Measurements from ENCODE around the gene EVA1B. TPM values are rescaled to one million over a fixed set of nuclear protein-coding genes. Genes with fewer than 3 reads are reported as not detected.

Gene EVA1B
- total and polyA plus RNA-seq, 8 donors: 8.3 to 67.2 (median 29.8) TPM; not detected in 1

GRCh38 chr1:36330940-36331339 lies 7.5 kb upstream of the EVA1B start:
- TF ChIP-seq, protein P1, sequence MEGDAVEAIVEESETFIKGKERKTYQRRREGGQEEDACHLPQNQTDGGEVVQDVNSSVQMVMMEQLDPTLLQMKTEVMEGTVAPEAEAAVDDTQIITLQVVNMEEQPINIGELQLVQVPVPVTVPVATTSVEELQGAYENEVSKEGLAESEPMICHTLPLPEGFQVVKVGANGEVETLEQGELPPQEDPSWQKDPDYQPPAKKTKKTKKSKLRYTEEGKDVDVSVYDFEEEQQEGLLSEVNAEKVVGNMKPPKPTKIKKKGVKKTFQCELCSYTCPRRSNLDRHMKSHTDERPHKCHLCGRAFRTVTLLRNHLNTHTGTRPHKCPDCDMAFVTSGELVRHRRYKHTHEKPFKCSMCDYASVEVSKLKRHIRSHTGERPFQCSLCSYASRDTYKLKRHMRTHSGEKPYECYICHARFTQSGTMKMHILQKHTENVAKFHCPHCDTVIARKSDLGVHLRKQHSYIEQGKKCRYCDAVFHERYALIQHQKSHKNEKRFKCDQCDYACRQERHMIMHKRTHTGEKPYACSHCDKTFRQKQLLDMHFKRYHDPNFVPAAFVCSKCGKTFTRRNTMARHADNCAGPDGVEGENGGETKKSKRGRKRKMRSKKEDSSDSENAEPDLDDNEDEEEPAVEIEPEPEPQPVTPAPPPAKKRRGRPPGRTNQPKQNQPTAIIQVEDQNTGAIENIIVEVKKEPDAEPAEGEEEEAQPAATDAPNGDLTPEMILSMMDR (IDR thresholded peaks at IDR 0.05): no peak
- TF ChIP-seq EP300 (IDR thresholded peaks at IDR 0.05): no peak
- no peak for TF ChIP-seq POLR2AphosphoS5 (IDR thresholded peaks at IDR 0.05)
- no peak for TF ChIP-seq POLR2A (IDR thresholded peaks at IDR 0.05)
- Histone ChIP-seq H3K4me3 (no peak overlapping the region), H3K9me3 (no peaks in the 10 kb centered on the region), H3K27ac (no peak overlapping the region), H3K27me3 (no peaks in the 10 kb centered on the region), H3K4me1 (peaks cover 0 to 12% (median 6%) of the 10 kb centered on the region in 4 donors), H3K36me3 (no peaks in the 10 kb centered on the region)
- WGBS, 5 donors: 83 to 92% (median 91%) methylated on average over 15 of the region's 15 CpGs
- DNase-seq: no peak
- intact Hi-C loops (cut with DNase I; ENCODE audit: low total_unique reads): no loop called here

GRCh38 chr1:36329817-36330216 lies 6.4 kb upstream of the EVA1B start:
- 75 to 91% (median 90%) methylated on average over 9 of the region's 9 CpGs for WGBS, 5 donors
- Histone ChIP-seq H3K27me3 (no peaks in the 10 kb centered on the region), H3K4me1 (peaks cover 0 to 12% (median 6%) of the 10 kb centered on the region in 4 donors), H3K9me3 (no peaks in the 10 kb centered on the region), H3K4me3 (no peak overlapping the region), H3K36me3 (no peaks in the 10 kb centered on the region), H3K27ac (no peak overlapping the region)
- no peak for DNase-seq
- no peak for TF ChIP-seq POLR2AphosphoS5 (IDR thresholded peaks at IDR 0.05)
- TF ChIP-seq, protein P1 (IDR thresholded peaks at IDR 0.05): no peak
- intact Hi-C loops (cut with DNase I; ENCODE audit: low total_unique reads): no loop called here

DNA sequence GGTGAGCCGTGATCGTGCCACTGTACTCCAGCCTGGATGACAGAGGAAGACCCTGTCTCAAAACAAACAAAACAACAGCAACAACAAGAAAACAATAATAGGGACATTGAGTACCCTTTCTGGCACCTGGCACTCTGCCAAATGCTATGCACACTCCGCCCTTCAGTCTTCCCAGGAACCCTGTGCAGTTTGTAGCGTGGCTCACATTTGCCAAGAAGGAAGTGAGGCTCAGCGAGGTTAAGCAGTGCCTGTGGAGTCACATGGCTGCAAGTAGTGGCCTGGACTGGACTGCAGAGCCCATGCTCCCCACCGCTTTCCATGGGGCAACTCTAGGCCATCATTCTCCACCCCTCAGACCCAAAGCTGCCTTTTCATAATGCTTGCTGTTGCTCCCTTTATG lies 5.3 kb upstream of the EVA1B start:
- no peak overlapping the region for H3K4me3 ChIP-seq
- peaks cover 7 to 21% (median 15%) of the 10 kb centered on the region in 4 donors for H3K4me1 ChIP-seq
- peak; percentile 38 to 64 for DNase-seq
- 45 to 60% (median 54%) methylated on average over 6 of the region's 6 CpGs for WGBS, 5 donors
- no peaks in the 10 kb centered on the region for H3K36me3 ChIP-seq
- TF ChIP-seq POLR2AphosphoS5 (IDR thresholded peaks at IDR 0.05) (peak in 1 of 3 donors; percentile 38), EP300 (IDR thresholded peaks at IDR 0.05) (no peak)
- intact Hi-C loops (cut with DNase I; ENCODE audit: low total_unique reads): no loop called here
- H3K27me3 ChIP-seq: no peaks in the 10 kb centered on the region
- no peaks in the 10 kb centered on the region for H3K9me3 ChIP-seq
- H3K27ac ChIP-seq: no peak overlapping the region

GRCh38 chr1:36328088-36328480 lies 4.6 kb upstream of the EVA1B start:
- Histone ChIP-seq H3K4me3 (no peak overlapping the region), H3K27ac (no peak overlapping the region), H3K36me3 (no peaks in the 10 kb centered on the region), H3K27me3 (peaks cover 0 to under 1% (median under 1%) of the 10 kb centered on the region in 3 donors), H3K4me1 (peaks cover 8 to 22% (median 18%) of the 10 kb centered on the region in 4 donors), H3K9me3 (no peaks in the 10 kb centered on the region)
- DNase-seq: no peak
- WGBS, 5 donors: 76 to 87% (median 85%) methylated on average over 6 of the region's 6 CpGs
- TF ChIP-seq POLR2AphosphoS5 (IDR thresholded peaks at IDR 0.05) (no peak), EP300 (IDR thresholded peaks at IDR 0.05) (no peak), POLR2A (IDR thresholded peaks at IDR 0.05) (no peak)
- TF ChIP-seq, protein P1 (IDR thresholded peaks at IDR 0.05): no peak
- intact Hi-C loops (cut with DNase I; ENCODE audit: low total_unique reads): no loop called here

DNA sequence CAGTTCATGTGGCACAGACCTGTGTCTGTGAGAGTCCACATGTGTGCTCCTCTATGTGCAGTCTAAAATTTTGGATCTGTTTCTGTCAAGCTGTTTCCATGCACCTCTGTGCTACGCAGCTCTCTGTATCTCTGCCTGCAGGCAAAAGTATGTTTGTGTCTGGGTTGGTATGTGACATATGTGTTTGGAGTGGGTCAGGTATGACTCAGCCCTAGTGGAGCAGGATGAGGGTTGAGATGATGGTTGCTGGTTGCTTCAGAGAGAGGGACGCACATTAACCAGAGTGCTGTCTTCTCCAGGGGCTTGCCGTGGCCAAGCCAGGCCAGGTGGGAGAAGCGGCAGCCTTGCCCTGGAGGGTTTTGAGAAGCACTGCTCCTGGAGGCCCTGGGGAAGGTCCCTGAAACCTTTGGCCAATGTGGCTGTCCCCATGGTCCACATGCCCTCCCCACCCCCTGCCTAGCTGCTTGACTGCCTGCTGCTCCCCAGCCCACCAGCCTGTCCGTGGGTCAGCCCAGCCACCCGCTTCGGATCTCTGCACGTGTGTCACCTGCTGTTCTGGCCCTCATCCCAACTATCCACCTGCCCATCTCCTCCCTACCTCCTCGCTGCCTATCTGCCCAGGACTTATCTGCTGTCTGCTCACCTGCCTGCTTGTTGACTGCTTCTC lies 4.1 kb upstream of the EVA1B start:
- no peak for TF ChIP-seq POLR2A (IDR thresholded peaks at IDR 0.05)
- 77 to 86% (median 80%) methylated on average over 8 to 9 of the region's 9 CpGs for WGBS, 5 donors
- intact Hi-C loops (cut with DNase I; ENCODE audit: low total_unique reads): no loop called here
- no peak overlapping the region for H3K27ac ChIP-seq
- no peaks in the 10 kb centered on the region for H3K9me3 ChIP-seq
- peaks cover 12 to 26% (median 24%) of the 10 kb centered on the region in 4 donors for H3K4me1 ChIP-seq
- H3K27me3 ChIP-seq: peaks cover 0 to 6% (median 5%) of the 10 kb centered on the region in 3 donors
- no peak for DNase-seq
- H3K4me3 ChIP-seq: no peak overlapping the region
- no peaks in the 10 kb centered on the region for H3K36me3 ChIP-seq

Measured in stomach (tissue), 9 donors.